Body of pancreas (tissue), 4 donors: Measurements from ENCODE around the gene PFKL. TPM values are rescaled to one million over a fixed set of nuclear protein-coding genes. Genes with fewer than 3 reads are reported as not detected.

Source experiments
- ATAC-seq: fragments of 150-250 bp; one replicate; pipeline ENCODE4 v1.9.1; 2016
- DNase-seq, 4 donors: peaks; one replicate each; pipeline ENCODE4 v3.0.0-alpha.2; 2019
- H3K27ac ChIP-seq, 4 donors: fragments of 200-600 bp; sonication (generic); 1 replicate in 3 of 4; 2 replicates in 1 of 4; pipeline versions ENCODE4 v1.5.1 to v1.6.1; 2016 to 2019; ENCODE audit warnings: mild to moderate bottlenecking in 1 of 4, mixed read lengths in 1 of 4, moderate library complexity in 1 of 4
- H3K27me3 ChIP-seq, 2 donors: fragments of 200-600 bp; sonication (generic); one replicate each; pipeline ENCODE4 v1.6.0; 2016; ENCODE audit warnings: mild to moderate bottlenecking in 1 of 2
- H3K36me3 ChIP-seq, 2 donors: fragments of 200-600 bp; sonication (generic); replicated peaks in 1 of 2; 2 replicates each; pipeline ENCODE4 v1.5.1; 2016; ENCODE audit warnings: low read depth in 2 of 2; ENCODE audit not compliant: insufficient read depth in 1 of 2
- H3K4me1 ChIP-seq: fragments of 200-600 bp; sonication (generic); one replicate; pipeline ENCODE4 v1.6.0; 2016
- H3K4me3 ChIP-seq, 2 donors: fragments of 200-600 bp; sonication (generic); 1 replicate in 1 of 2; 2 replicates in 1 of 2; pipeline ENCODE4 v1.5.1; 2016 to 2019
- H3K9me3 ChIP-seq, 3 donors: fragments of 200-600 bp; sonication (generic); 1 replicate in 2 of 3; 2 replicates in 1 of 3; pipeline ENCODE4 v1.5.1; 2016
- CTCF ChIP-seq, 7 experiments: fragments of 450-650 bp in 4 of 7; fragments of 200-600 bp in 3 of 7; sonication (generic) in 3 of 7; IDR thresholded peaks; one replicate each; pipeline ENCODE4 v1.5.1; 2016 to 2019; ENCODE audit warnings: antibody characterized with exemption in 7 of 7
- POLR2A ChIP-seq, 3 donors: fragments of 450-650 bp; IDR thresholded peaks; one replicate each; pipeline ENCODE4 v1.6.1; 2016; ENCODE audit warnings: antibody characterized with exemption in 3 of 3, mild to moderate bottlenecking in 2 of 3
- WGBS, 2 donors: methylation state at CpG; one replicate each; pipeline ENCODE4 v1.1.5; 2017; 5-methylcytosine and 5-hydroxymethylcytosine counted together
- intact Hi-C: fragments of 100-400 bp; cut with DNase I; formaldehyde crosslinking; loops from one replicate; pipeline ENCODE4 v1.15.1; 2023
- total RNA-seq, 2 donors: library from RNA; depleted of rRNA; stranded (reverse); fragments of >200 nt; gene quantifications; one replicate each; pipeline ENCODE4 v1.1.0, GENCODE V29; 2016

The PFKL gene
- total RNA-seq, 2 donors from 2014 or later, result 56.8 to 104 TPM

- no peak overlapping the region for H3K27ac ChIP-seq
- no peak for DNase-seq
- no peaks in the 10 kb centered on the region for H3K36me3 ChIP-seq
- TF ChIP-seq CTCF (IDR thresholded peaks at IDR 0.05) (peak in 1 of 7 experiments; percentile 9), POLR2A (IDR thresholded peaks at IDR 0.05) (no peak)
- ATAC-seq, result no peak
- H3K9me3 ChIP-seq, result no peaks in the 10 kb centered on the region
- H3K4me1 ChIP-seq, result peaks cover 41% of the 10 kb centered on the region
- intact Hi-C loops, result no loop called here
- no peak overlapping the region for H3K4me3 ChIP-seq
- no peaks in the 10 kb centered on the region for H3K27me3 ChIP-seq
- WGBS, 2 donors, result 63 to 70% methylated on average over 2 of the region's 2 CpGs
Measured at GRCh38 chr21:44298301-44298700, 1.6 kb upstream of the PFKL start.

GRCh38 chr21:44299085-44299457 lies 782 bp upstream of the PFKL start:
- 28 to 33% methylated on average over 10 of the region's 10 CpGs for WGBS, 2 donors
- Histone ChIP-seq H3K27me3 (no peaks in the 10 kb centered on the region), H3K4me1 (peaks cover 49% of the 10 kb centered on the region), H3K4me3 (peak overlapping the region; percentile 28 to 43), H3K27ac (peak overlapping the region; percentile 79 to 95 (median 86)), H3K36me3 (no peaks in the 10 kb centered on the region), H3K9me3 (no peaks in the 10 kb centered on the region)
- intact Hi-C loops, result no loop called here
- TF ChIP-seq POLR2A (IDR thresholded peaks at IDR 0.05) (no peak), CTCF (IDR thresholded peaks at IDR 0.05) (no peak)
- ATAC-seq (no peak), DNase-seq (no peak)

- H3K36me3 ChIP-seq, result no peaks in the 10 kb centered on the region
- no peaks in the 10 kb centered on the region for H3K9me3 ChIP-seq
- TF ChIP-seq POLR2A (IDR thresholded peaks at IDR 0.05), result peak; percentile 39 to 67 (median 57)
- TF ChIP-seq CTCF (IDR thresholded peaks at IDR 0.05), result no peak
- ATAC-seq, result peak; percentile 65
- WGBS, 2 donors, result 1% methylated on average over 32 of the region's 67 CpGs; no CpG with 5 or more reads in 1 of the 2 donors
- no peaks in the 10 kb centered on the region for H3K27me3 ChIP-seq
- intact Hi-C loops, result no loop called here
- peak; percentile 71 to 77 (median 76) for DNase-seq
- peak overlapping the region; percentile 48 to 64 for H3K4me3 ChIP-seq
- H3K4me1 ChIP-seq, result peaks cover 61% of the 10 kb centered on the region
- peak overlapping the region; percentile 79 to 95 (median 86) for H3K27ac ChIP-seq
Measured at GRCh38 chr21:44300262-44300959, 558 bp downstream of the PFKL start.

GRCh38 chr21:44301141-44301540 lies 1.3 kb downstream of the PFKL start:
- H3K36me3 ChIP-seq, result no peaks in the 10 kb centered on the region
- H3K4me3 ChIP-seq, result no peak overlapping the region
- H3K4me1 ChIP-seq, result peaks cover 61% of the 10 kb centered on the region
- no peaks in the 10 kb centered on the region for H3K9me3 ChIP-seq
- no peaks in the 10 kb centered on the region for H3K27me3 ChIP-seq
- ATAC-seq (no peak), DNase-seq (no peak)
- WGBS, 2 donors, result 61 to 70% methylated on average over 8 to 11 of the region's 13 CpGs
- intact Hi-C loops, result no loop called here
- no peak for TF ChIP-seq POLR2A (IDR thresholded peaks at IDR 0.05)
- no peak for TF ChIP-seq CTCF (IDR thresholded peaks at IDR 0.05)
- peak overlapping the region in 3 of 4 donors; percentile 79 to 95 (median 89) for H3K27ac ChIP-seq

GRCh38 chr21:44301961-44302406 lies 2.1 kb downstream of the PFKL start:
- intact Hi-C loops, result no loop called here
- Histone ChIP-seq H3K4me3 (no peak overlapping the region), H3K9me3 (no peaks in the 10 kb centered on the region), H3K36me3 (no peaks in the 10 kb centered on the region), H3K27me3 (no peaks in the 10 kb centered on the region), H3K27ac (peak overlapping the region in 3 of 4 donors; percentile 32 to 95 (median 66)), H3K4me1 (peaks cover 61% of the 10 kb centered on the region)
- DNase-seq, result peak in 2 of 4 donors; percentile 35 to 62
- 36 to 69% methylated on average over 5 to 6 of the region's 9 CpGs for WGBS, 2 donors
- TF ChIP-seq POLR2A (IDR thresholded peaks at IDR 0.05) (no peak), CTCF (IDR thresholded peaks at IDR 0.05) (peak in 3 of 7 experiments; percentile 11 to 24 (median 15))
- no peak for ATAC-seq
